ENCODE measurements around the gene OSBPL9.

- TF ChIP-seq, protein P1, sequence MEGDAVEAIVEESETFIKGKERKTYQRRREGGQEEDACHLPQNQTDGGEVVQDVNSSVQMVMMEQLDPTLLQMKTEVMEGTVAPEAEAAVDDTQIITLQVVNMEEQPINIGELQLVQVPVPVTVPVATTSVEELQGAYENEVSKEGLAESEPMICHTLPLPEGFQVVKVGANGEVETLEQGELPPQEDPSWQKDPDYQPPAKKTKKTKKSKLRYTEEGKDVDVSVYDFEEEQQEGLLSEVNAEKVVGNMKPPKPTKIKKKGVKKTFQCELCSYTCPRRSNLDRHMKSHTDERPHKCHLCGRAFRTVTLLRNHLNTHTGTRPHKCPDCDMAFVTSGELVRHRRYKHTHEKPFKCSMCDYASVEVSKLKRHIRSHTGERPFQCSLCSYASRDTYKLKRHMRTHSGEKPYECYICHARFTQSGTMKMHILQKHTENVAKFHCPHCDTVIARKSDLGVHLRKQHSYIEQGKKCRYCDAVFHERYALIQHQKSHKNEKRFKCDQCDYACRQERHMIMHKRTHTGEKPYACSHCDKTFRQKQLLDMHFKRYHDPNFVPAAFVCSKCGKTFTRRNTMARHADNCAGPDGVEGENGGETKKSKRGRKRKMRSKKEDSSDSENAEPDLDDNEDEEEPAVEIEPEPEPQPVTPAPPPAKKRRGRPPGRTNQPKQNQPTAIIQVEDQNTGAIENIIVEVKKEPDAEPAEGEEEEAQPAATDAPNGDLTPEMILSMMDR (IDR thresholded peaks at IDR 0.05), result no peak
- no peak for TF ChIP-seq EZH2phosphoT487 (IDR thresholded peaks at IDR 0.05)
These were observed 128.3 kb downstream of the OSBPL9 start for GRCh38 chr1:51745304-51745570.
